Glutamatergic neuron (in vitro differentiated cells): ENCODE measurements around the gene ADAMTS6. TPM values are rescaled to one million over a fixed set of nuclear protein-coding genes. Genes with fewer than 3 reads are reported as not detected.
A peak's percentile ranks its signal among the peaks of the same experiment; 100 is the strongest.

Experiments used
- DNase-seq: peaks from one replicate; pipeline ENCODE4 v3.0.0; 2022
- H3K27ac Mint-ChIP-seq: one replicate; pipeline ENCODE4 v1.8.0; 2020; ENCODE audit warnings: mild to moderate bottlenecking, mixed read lengths, inconsistent platforms; ENCODE audit not compliant: unreplicated experiment
- H3K27me3 Mint-ChIP-seq: one replicate; pipeline ENCODE4 v1.8.0; 2020; ENCODE audit warnings: mild to moderate bottlenecking, moderate library complexity, mixed read lengths, inconsistent platforms; ENCODE audit not compliant: unreplicated experiment
- H3K36me3 Mint-ChIP-seq: one replicate; pipeline ENCODE4 v1.8.0; 2020; ENCODE audit warnings: mild to moderate bottlenecking, mixed read lengths, inconsistent platforms; ENCODE audit not compliant: unreplicated experiment
- H3K4me1 Mint-ChIP-seq: one replicate; pipeline ENCODE4 v1.8.0; 2020; ENCODE audit warnings: mild to moderate bottlenecking, low read depth, mixed read lengths, inconsistent platforms; ENCODE audit not compliant: unreplicated experiment
- H3K4me3 Mint-ChIP-seq: one replicate; pipeline ENCODE4 v1.8.0; 2020; ENCODE audit warnings: mild to moderate bottlenecking, mixed read lengths, inconsistent platforms; ENCODE audit not compliant: unreplicated experiment
- H3K9me3 Mint-ChIP-seq: one replicate; pipeline ENCODE4 v1.8.0; 2020; ENCODE audit warnings: mild to moderate bottlenecking, moderate library complexity, mixed read lengths, inconsistent platforms; ENCODE audit not compliant: unreplicated experiment
- CTCF ChIP-seq: fragments of 200-600 bp; sonication (generic); IDR thresholded peaks from one replicate; pipeline ENCODE4 v1.5.0; 2021; ENCODE audit not compliant: partially characterized antibody, unreplicated experiment
- total RNA-seq: library from RNA; stranded (reverse); fragmentation: NEBNext Ultra II Directional; extraction: Animal tissue kit (Norgen Biotek cat#: 25700); gene quantifications from one replicate; pipeline ENCODE4 v1.2.1, GENCODE V29; 2021; ENCODE audit not compliant: unreplicated experiment

ADAMTS6 gene
- total RNA-seq, 1 donor from 2014 or later, result 2.1 TPM

- Mint-ChIP-seq H3K27me3 (no peaks in the 10 kb centered on the region), H3K36me3 (no peaks in the 10 kb centered on the region), H3K9me3 (peaks cover 2% of the 10 kb centered on the region), H3K4me3 (no peak overlapping the region), H3K4me1 (peaks cover 10% of the 10 kb centered on the region), H3K27ac (no peak overlapping the region)
- no peak for DNase-seq
- no peak for TF ChIP-seq CTCF
Observed at GRCh38 chr5:65101632-65102100, 380.1 kb downstream of the ADAMTS6 start.

DNA sequence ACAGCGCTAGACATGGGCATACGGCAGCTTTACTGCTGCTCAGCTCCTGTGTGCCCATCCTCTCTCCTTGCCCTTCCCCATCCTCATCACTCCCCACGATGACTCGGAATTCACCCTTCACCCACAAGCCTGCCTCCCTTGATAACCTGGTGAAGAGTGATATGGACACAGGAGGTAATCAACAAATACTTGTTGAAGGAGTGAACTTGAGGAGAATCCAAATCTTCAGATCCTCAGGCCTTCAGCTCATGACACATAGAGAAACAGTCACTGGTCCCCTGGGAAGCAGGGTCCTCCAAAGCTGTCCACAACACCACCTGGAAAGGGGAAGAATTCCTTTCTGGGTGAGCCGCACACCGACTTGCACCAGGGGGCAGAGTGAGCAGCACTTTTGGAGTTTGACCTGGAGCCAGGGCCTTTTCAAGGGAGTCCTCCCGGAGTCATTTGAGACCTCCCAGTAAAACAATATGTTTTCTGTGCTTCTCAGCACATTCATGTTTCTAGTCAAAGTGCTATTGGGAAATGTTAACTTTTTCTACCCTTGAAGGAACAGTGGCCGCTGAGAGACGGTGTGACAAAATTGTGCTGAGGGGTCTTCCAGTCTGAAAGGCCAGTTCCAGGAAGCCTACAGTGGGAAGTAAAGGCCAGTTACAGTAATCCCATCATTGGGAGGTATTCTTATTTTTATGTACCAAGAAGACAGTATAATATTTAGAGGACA is 380.6 kb downstream of the ADAMTS6 start:
- peaks cover 2% of the 10 kb centered on the region for H3K9me3 Mint-ChIP-seq
- DNase-seq, result peak; percentile 63
- no peak overlapping the region for H3K4me3 Mint-ChIP-seq
- no peak overlapping the region for H3K27ac Mint-ChIP-seq
- no peaks in the 10 kb centered on the region for H3K36me3 Mint-ChIP-seq
- peak; percentile 66 for TF ChIP-seq CTCF
- peaks cover 10% of the 10 kb centered on the region for H3K4me1 Mint-ChIP-seq
- H3K27me3 Mint-ChIP-seq, result no peaks in the 10 kb centered on the region

Other genes with a start within 250 kb of the ADAMTS6 start
- 11.9 TPM for gene CENPK, start 81.2 kb upstream of the ADAMTS6 start, total RNA-seq
- 37.6 TPM for gene PPWD1, start 81.4 kb upstream of the ADAMTS6 start, total RNA-seq
- gene TRIM23, start 142.4 kb upstream of the ADAMTS6 start, total RNA-seq, result 17.6 TPM
- 4.7 TPM for gene SHLD3, start 143.1 kb upstream of the ADAMTS6 start, total RNA-seq
- gene TRAPPC13, start 143.1 kb upstream of the ADAMTS6 start, total RNA-seq, result 22.4 TPM
- 33.2 TPM for gene SGTB, start 240.2 kb upstream of the ADAMTS6 start, total RNA-seq
- gene NLN, start 240.3 kb upstream of the ADAMTS6 start, total RNA-seq, result 94.0 TPM